Measurements from ENCODE around the gene ZNF654. TPM values are rescaled to one million over a fixed set of nuclear protein-coding genes. Genes with fewer than 3 reads are reported as not detected.
"Not testable (repeated sequence)": the region's sequence is repeated elsewhere in the genome, so short reads cannot be mapped to it uniquely, and the experiment has no call there.

ZNF654 gene
- 14.7 TPM for total RNA-seq
- long read RNA-seq, full-length matches to known transcripts = 11 of 20 reads
- long read RNA-seq, partial matches to known transcripts = 2 of 20 reads
- long read RNA-seq, other reads (novel, unspliced or antisense) = 7 of 20 reads

DNA sequence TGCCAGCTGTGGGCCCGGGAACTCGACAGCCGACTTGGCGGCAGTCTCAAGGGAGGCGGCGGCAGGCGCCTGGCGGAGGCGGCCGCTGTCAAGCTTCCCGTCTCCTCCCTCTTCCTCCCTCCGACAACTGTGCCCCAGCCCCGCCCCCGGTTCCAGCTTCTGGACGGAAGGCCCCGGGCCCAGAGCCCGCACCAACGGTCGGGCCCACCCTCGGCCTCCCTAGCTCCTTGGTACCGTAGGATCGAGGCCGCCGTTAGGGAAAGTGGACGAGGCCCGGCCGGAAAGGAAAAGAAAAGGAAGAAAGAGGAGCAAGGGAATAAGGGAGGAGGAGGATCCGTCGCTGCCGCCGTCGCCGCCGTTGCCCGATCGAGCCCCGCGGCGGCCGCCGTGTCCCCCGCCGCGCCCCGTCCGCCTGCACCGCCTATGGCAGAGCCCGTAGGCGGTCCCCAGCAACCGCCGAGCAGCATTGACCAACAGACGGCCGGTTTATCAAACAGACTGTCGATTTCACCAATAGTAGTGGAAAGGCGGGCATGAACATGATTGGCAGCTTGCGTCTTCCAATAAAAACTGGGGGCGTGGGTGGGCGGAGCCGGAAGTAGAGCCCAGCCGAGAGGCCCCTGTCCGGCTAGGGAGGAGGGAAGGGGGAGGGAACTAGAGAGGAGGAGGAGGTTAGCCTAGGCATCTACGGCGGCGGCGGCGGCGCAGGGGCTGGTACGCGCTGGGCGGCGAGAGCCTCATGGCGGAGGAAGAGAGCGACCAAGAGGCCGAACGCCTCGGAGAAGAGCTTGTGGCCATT lies at the start of gene ZNF654, which contains the start of gene CGGBP1:
ZNF654 (plus strand) TSS at position 675 of the 799 bp plus-strand sequence; CDS start at position 740, 65 bp downstream.
CGGBP1 (minus strand) TSS at position 425 of the 799 bp plus-strand sequence. CDS start 3,029 bp downstream, outside the sequence.
- intact Hi-C loops (cut with DNase I) = loop anchor here (2.0 kb wide), 2 partner anchors 46 to 90 kb away; partner anchors contain the start of gene C3orf38
- peak; percentile 99 for DNase-seq (ENCODE audit: low spot score)

DNA sequence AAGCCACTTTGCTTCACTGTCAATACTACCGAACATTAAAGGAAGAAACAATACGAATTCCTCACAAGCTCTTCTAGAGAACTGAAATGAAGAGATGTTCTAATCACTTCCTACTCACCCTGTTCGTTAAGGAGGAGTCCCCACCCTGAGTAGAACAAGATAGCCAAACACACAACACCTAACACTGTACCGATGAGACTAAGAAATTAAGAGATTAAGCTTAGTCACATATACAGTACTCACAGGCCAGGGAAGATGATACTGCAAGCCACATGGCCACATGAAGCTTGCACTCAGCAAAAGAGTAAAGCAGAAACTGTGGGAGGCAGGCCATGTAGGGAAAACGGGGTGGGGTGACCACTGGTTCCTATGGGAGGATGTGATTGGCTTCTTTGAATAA lies 48.2 kb upstream of the ZNF654 start:
- no peak for DNase-seq (ENCODE audit: low spot score)
- intact Hi-C loops (cut with DNase I) = no loop called here

DNA sequence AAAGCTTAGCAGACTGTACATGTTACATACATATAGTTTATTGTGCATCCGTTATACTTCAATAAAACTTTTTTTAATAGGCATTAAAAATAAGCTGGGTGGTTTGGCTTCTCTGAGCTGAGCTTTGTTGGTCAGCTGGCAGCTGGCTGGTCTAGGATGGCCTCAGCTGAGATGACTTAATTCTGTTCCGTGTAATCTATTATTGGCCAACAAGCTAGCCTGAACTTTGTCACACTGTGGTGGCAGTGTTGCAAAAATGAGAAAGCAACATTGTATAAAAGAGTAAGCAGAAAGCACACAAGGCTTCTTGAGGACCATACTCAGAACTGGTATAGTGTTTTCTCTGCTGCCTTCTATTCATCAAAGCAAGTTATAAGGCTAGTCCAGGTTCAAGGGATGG lies 45.5 kb upstream of the ZNF654 start:
- intact Hi-C loops (cut with DNase I) = no loop called here
- DNase-seq (ENCODE audit: low spot score) = no peak

DNA sequence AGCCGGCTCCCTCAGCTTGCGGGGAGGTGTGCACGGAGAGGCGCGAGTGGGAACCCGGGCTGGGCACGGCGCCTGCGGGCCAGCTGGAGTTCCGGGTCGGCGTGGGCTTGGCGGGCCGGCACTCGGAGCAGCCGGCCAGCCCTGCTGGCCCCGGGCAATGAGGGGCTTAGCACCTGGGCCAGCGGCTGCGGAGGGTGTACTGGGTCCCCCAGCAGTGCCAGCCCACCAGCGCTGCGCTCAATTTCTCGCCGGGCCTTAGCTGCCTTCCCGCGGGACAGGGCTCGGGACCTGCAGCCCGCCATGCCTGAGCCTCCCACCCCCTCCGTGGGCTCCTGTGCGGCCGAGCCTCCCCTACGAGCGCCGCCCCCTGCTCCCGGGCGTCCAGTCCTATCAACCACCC lies 43.4 kb upstream of the ZNF654 start:
- intact Hi-C loops (cut with DNase I) = not testable (repeated sequence)

GRCh38 chr3:88019024-88019423 lies 40.0 kb upstream of the ZNF654 start:
- no peak for DNase-seq (ENCODE audit: low spot score)

More for the DNA sequence above, 43.4 kb upstream of the ZNF654 start:
- DNase-seq (ENCODE audit: low spot score) = not testable (repeated sequence)

GRCh38 chr3:88025001-88025552 lies 34.0 kb upstream of the ZNF654 start:
- intact Hi-C loops (cut with DNase I) = no loop called here

More at GRCh38 chr3:88019024-88019423, 40.0 kb upstream of the ZNF654 start:
- intact Hi-C loops (cut with DNase I) = no loop called here

GRCh38 chr3:88028876-88029275 lies 30.2 kb upstream of the ZNF654 start:
- no peak for DNase-seq (ENCODE audit: low spot score)
- intact Hi-C loops (cut with DNase I) = no loop called here

More at GRCh38 chr3:88025001-88025552, 34.0 kb upstream of the ZNF654 start:
- DNase-seq (ENCODE audit: low spot score) = no peak

- intact Hi-C loops (cut with DNase I) = no loop called here
- DNase-seq (ENCODE audit: low spot score) = no peak
Measured at GRCh38 chr3:88030210-88030609, 28.8 kb upstream of the ZNF654 start.

DNA sequence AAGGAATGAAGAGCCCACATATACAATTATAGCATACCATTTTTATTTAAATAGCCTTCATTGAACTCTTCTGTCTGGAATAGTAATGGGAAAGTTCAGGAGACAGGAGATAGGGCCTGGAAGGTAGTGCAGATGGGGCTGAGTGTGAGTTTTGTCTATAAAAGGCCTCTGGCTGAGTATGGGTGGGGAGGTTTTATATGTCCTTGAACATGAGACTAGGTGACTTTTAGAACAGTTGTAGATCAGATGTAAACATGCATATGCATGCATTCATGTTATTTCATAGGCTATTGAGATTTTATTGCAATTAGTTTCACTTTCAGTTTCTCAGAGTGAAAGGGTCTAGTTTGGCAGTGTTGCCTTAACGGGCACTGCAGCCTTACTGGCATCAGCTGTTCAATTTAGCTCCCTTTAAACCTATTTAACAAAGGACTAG lies 27.4 kb upstream of the ZNF654 start:
- intact Hi-C loops (cut with DNase I) = no loop called here
- DNase-seq (ENCODE audit: low spot score) = no peak

- intact Hi-C loops (cut with DNase I) = no loop called here
- DNase-seq (ENCODE audit: low spot score) = no peak
Measured at GRCh38 chr3:88032245-88032644, 26.8 kb upstream of the ZNF654 start.

GRCh38 chr3:88033079-88033478 lies 26.0 kb upstream of the ZNF654 start:
- DNase-seq (ENCODE audit: low spot score) = no peak
- intact Hi-C loops (cut with DNase I) = no loop called here

DNA sequence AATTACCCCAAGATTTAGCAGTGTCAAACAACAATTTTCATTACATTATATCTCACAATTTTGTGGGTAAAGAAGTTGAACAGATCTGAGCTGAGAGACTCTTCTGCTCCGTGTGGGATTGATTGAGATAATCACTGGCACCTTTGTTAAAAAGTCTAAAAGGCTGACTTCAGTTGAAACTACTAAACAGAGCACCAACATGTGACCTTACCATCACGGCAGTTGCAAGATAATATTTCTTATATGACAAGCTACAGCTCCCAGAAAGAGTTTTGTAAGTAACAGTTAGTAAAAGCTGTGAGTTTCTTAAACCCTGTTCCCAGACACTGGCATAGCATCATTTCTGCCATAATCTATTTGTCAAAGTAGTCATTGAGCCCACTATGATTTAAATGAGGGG lies 25.2 kb upstream of the ZNF654 start:
- no peak for DNase-seq (ENCODE audit: low spot score)
- intact Hi-C loops (cut with DNase I) = no loop called here

GRCh38 chr3:88034491-88035275 lies 24.4 kb upstream of the ZNF654 start:
- DNase-seq (ENCODE audit: low spot score) = no peak
- intact Hi-C loops (cut with DNase I) = no loop called here

- intact Hi-C loops (cut with DNase I) = no loop called here
Measured at GRCh38 chr3:88036221-88036620, 22.8 kb upstream of the ZNF654 start.

GRCh38 chr3:88038566-88038965 lies 20.5 kb upstream of the ZNF654 start:
- DNase-seq (ENCODE audit: low spot score) = no peak
- intact Hi-C loops (cut with DNase I) = no loop called here

More at GRCh38 chr3:88036221-88036620, 22.8 kb upstream of the ZNF654 start:
- no peak for DNase-seq (ENCODE audit: low spot score)

DNA sequence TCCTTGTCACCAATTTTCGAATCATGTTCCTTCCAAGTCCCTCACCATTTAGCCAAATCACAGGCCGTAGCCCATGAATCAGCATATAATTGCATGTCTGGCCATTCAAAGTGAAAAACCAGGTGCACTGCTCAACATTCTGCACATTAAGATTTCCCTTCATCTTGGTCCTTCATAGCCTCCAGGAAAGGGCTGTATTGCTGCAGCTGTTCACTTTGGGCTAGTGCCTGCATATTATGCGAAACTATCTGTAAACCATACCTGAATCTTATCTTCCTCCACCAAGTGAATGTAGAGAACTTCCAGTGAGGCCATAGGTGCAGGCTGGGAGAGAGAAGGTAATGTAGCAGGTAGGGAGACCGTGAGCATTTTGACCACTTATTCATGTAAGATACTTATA lies 18.5 kb upstream of the ZNF654 start:
- DNase-seq (ENCODE audit: low spot score) = no peak
- intact Hi-C loops (cut with DNase I) = no loop called here

GRCh38 chr3:88041005-88041404 lies 18.1 kb upstream of the ZNF654 start:
- no peak for DNase-seq (ENCODE audit: low spot score)
- intact Hi-C loops (cut with DNase I) = no loop called here

- DNase-seq (ENCODE audit: low spot score) = no peak
- intact Hi-C loops (cut with DNase I) = no loop called here
Measured at GRCh38 chr3:88044411-88044810, 14.6 kb upstream of the ZNF654 start.

GRCh38 chr3:88046766-88047165 lies 12.3 kb upstream of the ZNF654 start:
- intact Hi-C loops (cut with DNase I) = no loop called here
- DNase-seq (ENCODE audit: low spot score) = no peak

Measured in cardiac septum (tissue), 1 donor.